WTC11 (cell line): ENCODE measurements around the gene NCBP3. TPM values are rescaled to one million over a fixed set of nuclear protein-coding genes. Genes with fewer than 3 reads are reported as not detected.

ENCODE experiments used
- ATAC-seq: fragments of 200-7000 bp; cut with Tn5 transposase; 2 replicates; pipeline ENCODE4 v1.10.0; 2021; ENCODE audit warnings: mild to moderate bottlenecking, moderate library complexity
- CTCF ChIA-PET: fragments of 300-600 bp; sonication (Branson Sonifier 250); formaldehyde crosslinking; loops from one replicate; lab custom pipeline; 2021; ENCODE audit warnings: antibody characterized with exemption; lab: Charles Lee
- POLR2A ChIA-PET: fragments of 350-600 bp; sonication (Branson Sonifier 250); formaldehyde crosslinking; loops from one replicate; lab custom pipeline; 2021; ENCODE audit warnings: antibody characterized with exemption; lab: Charles Lee
- DNase-seq: peaks from one replicate; pipeline ENCODE4 v3.0.0; 2021; ENCODE audit warnings: low spot score
- H3K27ac Mint-ChIP-seq: 2 replicates; pipeline ENCODE4 v1.8.0; 2021; ENCODE audit warnings: mixed read lengths
- H3K27me3 Mint-ChIP-seq: 2 replicates; pipeline ENCODE4 v1.8.0; 2021; ENCODE audit warnings: low read depth, mild to moderate bottlenecking, moderate library complexity, mixed read lengths
- H3K36me3 Mint-ChIP-seq: 2 replicates; pipeline ENCODE4 v1.8.0; 2021; ENCODE audit warnings: mixed read lengths
- H3K4me1 Mint-ChIP-seq: 2 replicates; pipeline ENCODE4 v1.8.0; 2022; ENCODE audit warnings: mixed read lengths
- H3K4me3 Mint-ChIP-seq: 2 replicates; pipeline ENCODE4 v1.8.0; 2021; ENCODE audit warnings: mild to moderate bottlenecking, moderate library complexity, mixed read lengths
- H3K9me3 Mint-ChIP-seq: 2 replicates; pipeline ENCODE4 v1.8.0; 2021; ENCODE audit warnings: mixed read lengths
- ATF1 ChIP-seq: sonication (generic); formaldehyde crosslinking; IDR thresholded peaks from 2 replicates; pipeline ENCODE4 v1.8.1; 2023; ENCODE audit warnings: mild to moderate bottlenecking, moderate library complexity, missing genetic modification reagents
- FOXP1 ChIP-seq: sonication (generic); formaldehyde crosslinking; IDR thresholded peaks from 2 replicates; pipeline ENCODE4 v1.8.0; 2022; ENCODE audit warnings: missing genetic modification reagents, mild to moderate bottlenecking, moderate library complexity, borderline replicate concordance
- IRF2 ChIP-seq: sonication (generic); formaldehyde crosslinking; IDR thresholded peaks from 2 replicates; pipeline ENCODE4 v1.8.0; 2022; ENCODE audit warnings: low read depth, missing genetic modification reagents, borderline replicate concordance
- NR3C1 ChIP-seq: sonication (generic); formaldehyde crosslinking; conservative IDR thresholded peaks from 2 replicates; pipeline ENCODE4 v1.8.1; 2023; ENCODE audit warnings: low read depth, mild to moderate bottlenecking, missing genetic modification reagents
- SMAD3 ChIP-seq: sonication (generic); formaldehyde crosslinking; IDR thresholded peaks from 2 replicates; pipeline ENCODE4 v1.8.0; 2022; ENCODE audit warnings: missing genetic modification reagents, mild to moderate bottlenecking, borderline replicate concordance
- SOX15 ChIP-seq: fragments of 250-450 bp; sonication (Bioruptor Pico); IDR thresholded peaks from 2 replicates; pipeline ENCODE4 v1.9.0; 2021; ENCODE audit warnings: mild to moderate bottlenecking
- TEAD4 ChIP-seq: sonication (generic); formaldehyde crosslinking; IDR thresholded peaks from 2 replicates; pipeline ENCODE4 v1.8.0; 2022; ENCODE audit warnings: mild to moderate bottlenecking, missing genetic modification reagents
- TP53 ChIP-seq: sonication (generic); formaldehyde crosslinking; IDR thresholded peaks from 2 replicates; pipeline ENCODE4 v1.8.1; 2023; ENCODE audit warnings: mild to moderate bottlenecking, missing genetic modification reagents
- ZNF121 ChIP-seq: sonication (generic); formaldehyde crosslinking; IDR thresholded peaks from 2 replicates; pipeline ENCODE4 v1.8.0; 2023; ENCODE audit warnings: missing genetic modification reagents
- ZNF138 ChIP-seq: sonication (generic); formaldehyde crosslinking; conservative IDR thresholded peaks from 2 replicates; pipeline ENCODE4 v1.8.1; 2022; ENCODE audit warnings: mild to moderate bottlenecking, moderate library complexity, missing genetic modification reagents
- ZNF219 ChIP-seq: sonication (generic); formaldehyde crosslinking; IDR thresholded peaks from 2 replicates; pipeline ENCODE4 v1.8.0; 2023; ENCODE audit warnings: missing genetic modification reagents, mild to moderate bottlenecking, borderline replicate concordance
- ZNF396 ChIP-seq: fragments of 250-450 bp; sonication (Bioruptor Pico); IDR thresholded peaks from 2 replicates; pipeline ENCODE4 v1.8.0; 2021; ENCODE audit warnings: mild to moderate bottlenecking, moderate library complexity, borderline replicate concordance
- ZNF671 ChIP-seq: fragments of 250-450 bp; sonication (Bioruptor Pico); IDR thresholded peaks from 2 replicates; pipeline ENCODE4 v1.8.0; 2021; ENCODE audit warnings: mild to moderate bottlenecking
- total RNA-seq: library from RNA; stranded (reverse); gene quantifications from 3 replicates; pipeline ENCODE4 v1.2.3, GENCODE V29; 2021
- TF ChIP-seq, protein P1 (sequence below): fragments of 250-450 bp; sonication (Bioruptor Pico); IDR thresholded peaks from 2 replicates; pipeline ENCODE4 v1.8.0; 2021; ENCODE audit warnings: mild to moderate bottlenecking
- TF ChIP-seq, protein P2 (sequence below): sonication (generic); formaldehyde crosslinking; IDR thresholded peaks from 2 replicates; pipeline ENCODE4 v1.8.1; 2022; ENCODE audit warnings: mild to moderate bottlenecking, missing genetic modification reagents, moderate library complexity, borderline replicate concordance
- TF ChIP-seq, protein P3 (sequence below): fragments of 250-450 bp; sonication (Bioruptor Pico); IDR thresholded peaks from 2 replicates; pipeline ENCODE4 v2.1.2; 2022; ENCODE audit warnings: mild to moderate bottlenecking, moderate library complexity
- TF ChIP-seq, protein P4 (sequence below): sonication (generic); formaldehyde crosslinking; IDR thresholded peaks from 2 replicates; pipeline ENCODE4 v1.8.0; 2022; ENCODE audit warnings: mild to moderate bottlenecking, missing genetic modification reagents
- TF ChIP-seq, protein P5 (sequence below): sonication (generic); formaldehyde crosslinking; IDR thresholded peaks from 2 replicates; pipeline ENCODE4 v1.8.0; 2023; ENCODE audit warnings: missing genetic modification reagents, mild to moderate bottlenecking, borderline replicate concordance
- TF ChIP-seq, protein P6 (sequence below): fragments of 200-600 bp; IDR thresholded peaks from 2 replicates; pipeline ENCODE4 v1.8.0; 2022; ENCODE audit warnings: antibody characterized with exemption

NCBP3 gene
- total RNA-seq, 1 experiment from 2014 or later: 48.7 TPM

DNA sequence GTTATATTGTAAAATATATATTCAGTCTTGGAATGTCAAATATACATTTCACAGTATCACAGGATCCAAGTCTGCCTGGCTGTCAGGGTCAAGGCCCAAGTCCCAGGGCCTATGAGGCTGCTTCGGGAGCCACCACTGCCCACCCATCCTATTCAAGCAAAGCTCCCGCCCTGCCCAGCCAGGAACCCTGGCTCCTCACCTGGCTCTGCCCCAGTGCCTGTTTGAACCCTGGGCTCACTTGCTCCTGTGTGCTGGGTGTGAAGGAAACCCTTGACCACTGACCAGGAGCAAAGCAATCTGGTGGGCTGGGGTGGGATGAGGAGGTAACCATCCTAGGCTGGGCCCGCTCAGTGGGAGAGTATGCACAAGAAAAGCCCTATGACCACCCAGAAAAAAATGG is 72.1 kb downstream of the NCBP3 start (continued):
- TF ChIP-seq, protein P1, sequence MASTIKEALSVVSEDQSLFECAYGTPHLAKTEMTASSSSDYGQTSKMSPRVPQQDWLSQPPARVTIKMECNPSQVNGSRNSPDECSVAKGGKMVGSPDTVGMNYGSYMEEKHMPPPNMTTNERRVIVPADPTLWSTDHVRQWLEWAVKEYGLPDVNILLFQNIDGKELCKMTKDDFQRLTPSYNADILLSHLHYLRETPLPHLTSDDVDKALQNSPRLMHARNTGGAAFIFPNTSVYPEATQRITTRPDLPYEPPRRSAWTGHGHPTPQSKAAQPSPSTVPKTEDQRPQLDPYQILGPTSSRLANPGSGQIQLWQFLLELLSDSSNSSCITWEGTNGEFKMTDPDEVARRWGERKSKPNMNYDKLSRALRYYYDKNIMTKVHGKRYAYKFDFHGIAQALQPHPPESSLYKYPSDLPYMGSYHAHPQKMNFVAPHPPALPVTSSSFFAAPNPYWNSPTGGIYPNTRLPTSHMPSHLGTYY (CRISPR knock-in tag): no peak
- TF ChIP-seq, protein P2, sequence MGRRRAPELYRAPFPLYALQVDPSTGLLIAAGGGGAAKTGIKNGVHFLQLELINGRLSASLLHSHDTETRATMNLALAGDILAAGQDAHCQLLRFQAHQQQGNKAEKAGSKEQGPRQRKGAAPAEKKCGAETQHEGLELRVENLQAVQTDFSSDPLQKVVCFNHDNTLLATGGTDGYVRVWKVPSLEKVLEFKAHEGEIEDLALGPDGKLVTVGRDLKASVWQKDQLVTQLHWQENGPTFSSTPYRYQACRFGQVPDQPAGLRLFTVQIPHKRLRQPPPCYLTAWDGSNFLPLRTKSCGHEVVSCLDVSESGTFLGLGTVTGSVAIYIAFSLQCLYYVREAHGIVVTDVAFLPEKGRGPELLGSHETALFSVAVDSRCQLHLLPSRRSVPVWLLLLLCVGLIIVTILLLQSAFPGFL (CRISPR knock-in tag): no peak
- no peak for TF ChIP-seq SMAD3 (CRISPR knock-in tag)
- TF ChIP-seq, protein P3, sequence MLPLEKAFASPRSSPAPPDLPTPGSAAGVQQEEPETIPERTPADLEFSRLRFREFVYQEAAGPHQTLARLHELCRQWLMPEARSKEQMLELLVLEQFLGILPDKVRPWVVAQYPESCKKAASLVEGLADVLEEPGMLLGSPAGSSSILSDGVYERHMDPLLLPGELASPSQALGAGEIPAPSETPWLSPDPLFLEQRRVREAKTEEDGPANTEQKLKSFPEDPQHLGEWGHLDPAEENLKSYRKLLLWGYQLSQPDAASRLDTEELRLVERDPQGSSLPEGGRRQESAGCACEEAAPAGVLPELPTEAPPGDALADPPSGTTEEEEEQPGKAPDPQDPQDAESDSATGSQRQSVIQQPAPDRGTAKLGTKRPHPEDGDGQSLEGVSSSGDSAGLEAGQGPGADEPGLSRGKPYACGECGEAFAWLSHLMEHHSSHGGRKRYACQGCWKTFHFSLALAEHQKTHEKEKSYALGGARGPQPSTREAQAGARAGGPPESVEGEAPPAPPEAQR: no peak
- no peak for TF ChIP-seq NR3C1 (CRISPR knock-in tag)
- TF ChIP-seq SOX15 (CRISPR knock-in tag): no peak
- TF ChIP-seq IRF2 (CRISPR knock-in tag): no peak
- TF ChIP-seq, all 79 proteins: peak for 0

DNA sequence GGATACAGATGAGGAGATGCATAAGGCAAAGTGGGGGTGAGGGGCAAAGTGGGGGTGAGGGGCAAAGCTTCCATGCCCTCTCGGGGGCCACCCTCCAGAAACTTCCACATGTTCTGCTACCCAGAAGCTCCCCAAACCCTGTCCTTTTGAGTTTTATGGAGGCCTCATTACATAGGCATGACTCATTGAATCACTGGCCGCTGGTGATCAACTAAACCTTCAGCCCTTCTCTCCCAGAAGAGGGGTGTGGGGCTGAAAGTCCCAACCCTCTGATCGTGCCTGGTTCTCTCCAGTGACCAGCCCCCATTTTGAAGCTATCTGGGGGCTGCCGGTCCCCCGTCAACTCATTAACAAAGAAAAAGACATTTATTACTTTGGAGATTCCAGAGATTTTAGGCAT is 72.5 kb downstream of the NCBP3 start:
- no peak for TF ChIP-seq ZNF138
- TF ChIP-seq, protein P4, sequence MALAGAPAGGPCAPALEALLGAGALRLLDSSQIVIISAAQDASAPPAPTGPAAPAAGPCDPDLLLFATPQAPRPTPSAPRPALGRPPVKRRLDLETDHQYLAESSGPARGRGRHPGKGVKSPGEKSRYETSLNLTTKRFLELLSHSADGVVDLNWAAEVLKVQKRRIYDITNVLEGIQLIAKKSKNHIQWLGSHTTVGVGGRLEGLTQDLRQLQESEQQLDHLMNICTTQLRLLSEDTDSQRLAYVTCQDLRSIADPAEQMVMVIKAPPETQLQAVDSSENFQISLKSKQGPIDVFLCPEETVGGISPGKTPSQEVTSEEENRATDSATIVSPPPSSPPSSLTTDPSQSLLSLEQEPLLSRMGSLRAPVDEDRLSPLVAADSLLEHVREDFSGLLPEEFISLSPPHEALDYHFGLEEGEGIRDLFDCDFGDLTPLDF: no peak
- TF ChIP-seq FOXP1 (CRISPR knock-in tag): no peak
- no peak for TF ChIP-seq ZNF121 (CRISPR knock-in tag)
- TF ChIP-seq, protein P5, sequence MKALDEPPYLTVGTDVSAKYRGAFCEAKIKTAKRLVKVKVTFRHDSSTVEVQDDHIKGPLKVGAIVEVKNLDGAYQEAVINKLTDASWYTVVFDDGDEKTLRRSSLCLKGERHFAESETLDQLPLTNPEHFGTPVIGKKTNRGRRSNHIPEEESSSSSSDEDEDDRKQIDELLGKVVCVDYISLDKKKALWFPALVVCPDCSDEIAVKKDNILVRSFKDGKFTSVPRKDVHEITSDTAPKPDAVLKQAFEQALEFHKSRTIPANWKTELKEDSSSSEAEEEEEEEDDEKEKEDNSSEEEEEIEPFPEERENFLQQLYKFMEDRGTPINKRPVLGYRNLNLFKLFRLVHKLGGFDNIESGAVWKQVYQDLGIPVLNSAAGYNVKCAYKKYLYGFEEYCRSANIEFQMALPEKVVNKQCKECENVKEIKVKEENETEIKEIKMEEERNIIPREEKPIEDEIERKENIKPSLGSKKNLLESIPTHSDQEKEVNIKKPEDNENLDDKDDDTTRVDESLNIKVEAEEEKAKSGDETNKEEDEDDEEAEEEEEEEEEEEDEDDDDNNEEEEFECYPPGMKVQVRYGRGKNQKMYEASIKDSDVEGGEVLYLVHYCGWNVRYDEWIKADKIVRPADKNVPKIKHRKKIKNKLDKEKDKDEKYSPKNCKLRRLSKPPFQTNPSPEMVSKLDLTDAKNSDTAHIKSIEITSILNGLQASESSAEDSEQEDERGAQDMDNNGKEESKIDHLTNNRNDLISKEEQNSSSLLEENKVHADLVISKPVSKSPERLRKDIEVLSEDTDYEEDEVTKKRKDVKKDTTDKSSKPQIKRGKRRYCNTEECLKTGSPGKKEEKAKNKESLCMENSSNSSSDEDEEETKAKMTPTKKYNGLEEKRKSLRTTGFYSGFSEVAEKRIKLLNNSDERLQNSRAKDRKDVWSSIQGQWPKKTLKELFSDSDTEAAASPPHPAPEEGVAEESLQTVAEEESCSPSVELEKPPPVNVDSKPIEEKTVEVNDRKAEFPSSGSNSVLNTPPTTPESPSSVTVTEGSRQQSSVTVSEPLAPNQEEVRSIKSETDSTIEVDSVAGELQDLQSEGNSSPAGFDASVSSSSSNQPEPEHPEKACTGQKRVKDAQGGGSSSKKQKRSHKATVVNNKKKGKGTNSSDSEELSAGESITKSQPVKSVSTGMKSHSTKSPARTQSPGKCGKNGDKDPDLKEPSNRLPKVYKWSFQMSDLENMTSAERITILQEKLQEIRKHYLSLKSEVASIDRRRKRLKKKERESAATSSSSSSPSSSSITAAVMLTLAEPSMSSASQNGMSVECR (CRISPR knock-in tag): no peak
- no peak for TF ChIP-seq TP53 (CRISPR knock-in tag)
- POLR2A ChIA-PET: no interaction called here
- Mint-ChIP-seq H3K27me3 (no peaks in the 10 kb centered on the region; the same call in 1 of the 2 replicates), H3K27ac (no peak overlapping the region), H3K4me1 (peaks cover 15% of the 10 kb centered on the region), H3K4me3 (no peak overlapping the region), H3K9me3 (peaks cover 6% of the 10 kb centered on the region; the same call in 1 of the 2 replicates), H3K36me3 (no peaks in the 10 kb centered on the region)
- ATAC-seq (no peak), DNase-seq (no peak)
- CTCF ChIA-PET: interaction anchor here (0.6 to 7.5 kb wide), 3 partner anchors 23 to 44 kb away, joined by 3 to 125 read pairs (median 3); no protein-coding TSS in a partner anchor

DNA sequence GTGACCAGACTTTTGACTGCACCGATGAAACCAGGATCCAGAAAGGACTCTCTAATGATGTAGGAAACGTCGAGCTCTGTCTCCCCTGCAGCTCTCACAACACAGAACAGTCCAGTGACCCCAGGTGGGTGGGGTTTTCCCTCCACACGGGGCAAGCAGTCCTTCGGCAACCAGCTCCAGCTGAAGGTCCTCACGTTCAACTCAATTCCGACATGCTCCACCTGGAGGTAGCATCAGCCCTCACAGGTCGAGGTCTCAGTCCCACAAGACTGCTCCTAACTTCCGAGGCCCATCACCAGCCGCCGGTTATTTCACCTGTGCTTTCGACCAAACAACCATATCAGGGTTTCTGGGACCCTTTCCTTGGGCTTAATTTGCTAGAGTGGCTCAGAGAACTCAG is 73.3 kb downstream of the NCBP3 start:
- ChIA-PET POLR2A (interaction anchor here (0.7 kb wide), 1 partner anchor 43 kb away, joined by 6 read pairs; no protein-coding TSS in a partner anchor), CTCF (interaction anchor here (0.6 to 7.5 kb wide), 12 partner anchors 11 to 1364 kb away, joined by 3 to 125 read pairs (median 6); partner anchors contain the start of gene NCBP3)
- Mint-ChIP-seq H3K9me3 (peaks cover 8% of the 10 kb centered on the region), H3K4me1 (peaks cover 15% of the 10 kb centered on the region), H3K36me3 (no peaks in the 10 kb centered on the region), H3K27me3 (no peaks in the 10 kb centered on the region; the same call in 1 of the 2 replicates), H3K27ac (no peak overlapping the region), H3K4me3 (no peak overlapping the region)
- DNase-seq (peak; percentile 58), ATAC-seq (peak; percentile 71)
- TF ChIP-seq ZNF219 (no peak), TP53 (CRISPR knock-in tag) (no peak), IRF2 (CRISPR knock-in tag) (no peak), ZNF671 (CRISPR knock-in tag) (no peak), ZNF396 (CRISPR knock-in tag) (no peak), ATF1 (no peak), TEAD4 (CRISPR knock-in tag) (no peak)
- TF ChIP-seq, protein P2 (CRISPR knock-in tag): no peak
- TF ChIP-seq, protein P6, sequence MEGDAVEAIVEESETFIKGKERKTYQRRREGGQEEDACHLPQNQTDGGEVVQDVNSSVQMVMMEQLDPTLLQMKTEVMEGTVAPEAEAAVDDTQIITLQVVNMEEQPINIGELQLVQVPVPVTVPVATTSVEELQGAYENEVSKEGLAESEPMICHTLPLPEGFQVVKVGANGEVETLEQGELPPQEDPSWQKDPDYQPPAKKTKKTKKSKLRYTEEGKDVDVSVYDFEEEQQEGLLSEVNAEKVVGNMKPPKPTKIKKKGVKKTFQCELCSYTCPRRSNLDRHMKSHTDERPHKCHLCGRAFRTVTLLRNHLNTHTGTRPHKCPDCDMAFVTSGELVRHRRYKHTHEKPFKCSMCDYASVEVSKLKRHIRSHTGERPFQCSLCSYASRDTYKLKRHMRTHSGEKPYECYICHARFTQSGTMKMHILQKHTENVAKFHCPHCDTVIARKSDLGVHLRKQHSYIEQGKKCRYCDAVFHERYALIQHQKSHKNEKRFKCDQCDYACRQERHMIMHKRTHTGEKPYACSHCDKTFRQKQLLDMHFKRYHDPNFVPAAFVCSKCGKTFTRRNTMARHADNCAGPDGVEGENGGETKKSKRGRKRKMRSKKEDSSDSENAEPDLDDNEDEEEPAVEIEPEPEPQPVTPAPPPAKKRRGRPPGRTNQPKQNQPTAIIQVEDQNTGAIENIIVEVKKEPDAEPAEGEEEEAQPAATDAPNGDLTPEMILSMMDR: no peak
